D721Med (cell line): ENCODE measurements around the gene ANKRD62.
A peak's percentile ranks its signal among the peaks of the same experiment; 100 is the strongest.

ENCODE experiments used
- DNase-seq: peaks from one replicate; pipeline ENCODE4 v3.0.0; 2011; ENCODE audit warnings: low spot score; ENCODE audit not compliant: insufficient read length
- FAIRE-seq: peaks from 2 replicates; lab custom pipeline; 2011; peaks lifted over from hg19 to GRCh38; lab: Jason Lieb, UNC
- TF ChIP-seq, protein P1 (sequence below): IDR thresholded peaks from 2 replicates; pipeline ENCODE4 v1.5.1; 2012; ENCODE audit warnings: mild to moderate bottlenecking, control low read depth; ENCODE audit not compliant: insufficient read depth; ENCODE audit errors: missing control alignments

Gene ANKRD62

GRCh38 chr18:12088096-12088495 is 5.5 kb upstream of the ANKRD62 start:
- FAIRE-seq (no peak), DNase-seq (no peak)
- TF ChIP-seq, protein P1, sequence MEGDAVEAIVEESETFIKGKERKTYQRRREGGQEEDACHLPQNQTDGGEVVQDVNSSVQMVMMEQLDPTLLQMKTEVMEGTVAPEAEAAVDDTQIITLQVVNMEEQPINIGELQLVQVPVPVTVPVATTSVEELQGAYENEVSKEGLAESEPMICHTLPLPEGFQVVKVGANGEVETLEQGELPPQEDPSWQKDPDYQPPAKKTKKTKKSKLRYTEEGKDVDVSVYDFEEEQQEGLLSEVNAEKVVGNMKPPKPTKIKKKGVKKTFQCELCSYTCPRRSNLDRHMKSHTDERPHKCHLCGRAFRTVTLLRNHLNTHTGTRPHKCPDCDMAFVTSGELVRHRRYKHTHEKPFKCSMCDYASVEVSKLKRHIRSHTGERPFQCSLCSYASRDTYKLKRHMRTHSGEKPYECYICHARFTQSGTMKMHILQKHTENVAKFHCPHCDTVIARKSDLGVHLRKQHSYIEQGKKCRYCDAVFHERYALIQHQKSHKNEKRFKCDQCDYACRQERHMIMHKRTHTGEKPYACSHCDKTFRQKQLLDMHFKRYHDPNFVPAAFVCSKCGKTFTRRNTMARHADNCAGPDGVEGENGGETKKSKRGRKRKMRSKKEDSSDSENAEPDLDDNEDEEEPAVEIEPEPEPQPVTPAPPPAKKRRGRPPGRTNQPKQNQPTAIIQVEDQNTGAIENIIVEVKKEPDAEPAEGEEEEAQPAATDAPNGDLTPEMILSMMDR: no peak

DNA sequence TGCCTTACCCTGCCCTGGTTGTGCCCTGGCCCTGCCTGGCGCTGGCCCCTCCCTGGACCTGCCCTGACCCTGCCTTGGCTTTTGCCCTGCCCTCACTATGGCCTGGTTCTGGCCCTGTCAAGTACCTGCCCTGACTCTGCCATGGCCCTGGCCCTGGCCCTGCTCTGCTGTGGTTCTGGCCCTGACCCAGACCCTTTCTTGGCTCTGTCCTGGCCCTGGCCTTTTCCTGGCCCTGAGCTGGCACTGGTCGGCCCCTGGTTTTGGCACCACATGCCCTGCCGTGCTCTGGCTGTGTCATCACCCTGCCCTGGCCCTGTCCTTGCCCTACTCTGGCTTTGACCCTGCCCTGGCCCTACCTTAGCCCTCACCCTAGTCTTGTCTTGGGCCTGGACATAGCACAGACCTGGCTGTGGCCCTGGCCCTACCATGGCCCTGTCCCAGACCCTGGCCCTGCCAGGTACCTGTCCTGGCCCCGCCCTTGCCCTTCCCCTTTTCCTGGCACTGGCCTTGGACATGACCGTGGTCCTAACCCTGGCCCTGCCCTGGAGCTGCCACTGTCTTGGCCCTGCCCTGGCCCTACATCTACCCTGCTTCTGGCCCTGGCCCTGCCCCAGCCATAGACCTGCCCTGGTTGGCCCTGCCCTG is 4.8 kb upstream of the ANKRD62 start:
- DNase-seq (no peak), FAIRE-seq (no peak)
- TF ChIP-seq, protein P1: no peak

- DNase-seq: no peak
- no peak for FAIRE-seq
- TF ChIP-seq, protein P1: no peak
Observed at GRCh38 chr18:12091538-12092141, 2.0 kb upstream of the ANKRD62 start.

- TF ChIP-seq, protein P1: peak; percentile 23
- no peak for FAIRE-seq
- no peak for DNase-seq
Observed at GRCh38 chr18:12092398-12093229, 1.0 kb upstream of the ANKRD62 start.

- FAIRE-seq: no peak
- no peak for DNase-seq
- TF ChIP-seq, protein P1: no peak
Observed at GRCh38 chr18:12098374-12098773, 4.7 kb downstream of the ANKRD62 start.

DNA sequence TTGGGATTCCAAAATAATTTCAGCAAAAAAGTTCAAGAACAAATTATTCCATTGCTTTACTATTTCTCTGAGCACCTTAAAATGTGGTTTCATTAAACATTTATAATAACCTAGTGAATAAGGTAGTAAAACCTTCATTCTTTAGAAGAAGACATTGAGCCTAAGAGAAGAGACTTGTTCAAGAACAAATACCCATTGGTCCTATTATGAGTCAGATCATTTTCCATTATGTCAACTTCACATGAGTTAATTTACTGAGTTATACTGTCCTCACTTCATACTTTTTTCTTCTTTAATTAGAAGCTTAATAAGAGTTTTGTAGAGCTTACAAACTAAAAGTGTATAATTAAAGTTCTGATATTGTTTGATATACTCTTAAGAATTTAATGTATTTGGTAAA is 5.5 kb downstream of the ANKRD62 start:
- FAIRE-seq: no peak

More for the DNA sequence above, 5.5 kb downstream of the ANKRD62 start:
- no peak for DNase-seq
- TF ChIP-seq, protein P1: no peak
